Activated CD8-positive, alpha-beta T cell treated with anti-CD3 and anti-CD28 coated beads for 36 hours (primary cell): Measurements from ENCODE around the gene RIC8B. TPM values are rescaled to one million over a fixed set of nuclear protein-coding genes. Genes with fewer than 3 reads are reported as not detected.

ENCODE experiments used
- ATAC-seq: fragments of 200-7000 bp; cut with Tn5 transposase; one replicate; pipeline ENCODE4 v1.10.0; 2021; ENCODE audit warnings: mild to moderate bottlenecking, moderate library complexity
- CTCF ChIA-PET: fragments of 350-600 bp; sonication (Branson Sonifier 250); formaldehyde crosslinking; loops from one replicate; lab custom pipeline; 2021; ENCODE audit warnings: antibody characterized with exemption; lab: Charles Lee
- POLR2A ChIA-PET: fragments of 350-600 bp; sonication (Branson Sonifier 250); formaldehyde crosslinking; loops from one replicate; lab custom pipeline; 2021; ENCODE audit warnings: antibody characterized with exemption; lab: Charles Lee
- DNase-seq: peaks from one replicate; pipeline ENCODE4 v3.0.0-alpha.2; 2020
- H3K27ac Mint-ChIP-seq: one replicate; pipeline ENCODE4 v1.8.0; 2021; ENCODE audit warnings: mild to moderate bottlenecking, mixed read lengths
- H3K27me3 Mint-ChIP-seq: one replicate; pipeline ENCODE4 v1.8.0; 2021; ENCODE audit warnings: mixed read lengths
- H3K36me3 Mint-ChIP-seq: one replicate; pipeline ENCODE4 v1.8.0; 2021; ENCODE audit warnings: low read depth, mixed read lengths
- H3K4me1 Mint-ChIP-seq: one replicate; pipeline ENCODE4 v1.8.0; 2021; ENCODE audit warnings: low read depth, mixed read lengths
- H3K4me3 Mint-ChIP-seq: one replicate; pipeline ENCODE4 v1.8.0; 2021; ENCODE audit warnings: mild to moderate bottlenecking, moderate library complexity, mixed read lengths
- H3K9me3 Mint-ChIP-seq: one replicate; pipeline ENCODE4 v1.8.0; 2021; ENCODE audit warnings: mixed read lengths
- CTCF ChIP-seq: fragments of 200-600 bp; IDR thresholded peaks from one replicate; pipeline ENCODE4 v1.8.0; 2022; ENCODE audit warnings: antibody characterized with exemption, mild to moderate bottlenecking
- intact Hi-C: fragments of 100-400 bp; cut with micrococcal nuclease; formaldehyde crosslinking; loops from one replicate; pipeline ENCODE4 v1.10.0; 2022
- total RNA-seq, 2 experiments: library from RNA; stranded (reverse); gene quantifications; one replicate each; pipeline ENCODE4 v1.2.3, GENCODE V29; 2021

Gene RIC8B
- total RNA-seq, 2 experiments from 2014 or later, result 10.4 to 11.0 TPM

GRCh38 chr12:106889950-106890626 lies 115.6 kb downstream of the RIC8B start:
- intact Hi-C loops, result no loop called here

GRCh38 chr12:106892075-106892474 lies 117.6 kb downstream of the RIC8B start:
- H3K27ac Mint-ChIP-seq, result no peak overlapping the region
- ChIA-PET CTCF (no interaction called here), POLR2A (no interaction called here)
- H3K36me3 Mint-ChIP-seq, result no peaks in the 10 kb centered on the region
- no peak overlapping the region for H3K4me3 Mint-ChIP-seq
- ATAC-seq (no peak), DNase-seq (no peak)
- H3K27me3 Mint-ChIP-seq, result no peaks in the 10 kb centered on the region
- TF ChIP-seq CTCF, result no peak
- no peaks in the 10 kb centered on the region for H3K9me3 Mint-ChIP-seq
- H3K4me1 Mint-ChIP-seq, result peaks cover 4% of the 10 kb centered on the region
- intact Hi-C loops, result no loop called here

More at GRCh38 chr12:106889950-106890626, 115.6 kb downstream of the RIC8B start:
- Mint-ChIP-seq H3K36me3 (no peaks in the 10 kb centered on the region), H3K27ac (no peak overlapping the region), H3K4me1 (no peaks in the 10 kb centered on the region), H3K27me3 (no peaks in the 10 kb centered on the region), H3K4me3 (no peak overlapping the region), H3K9me3 (no peaks in the 10 kb centered on the region)
- ChIA-PET POLR2A (no interaction called here), CTCF (interaction anchor here (1.5 kb wide), 1 partner anchor 30 kb away, joined by 4 read pairs; no protein-coding TSS in a partner anchor)
- TF ChIP-seq CTCF, result no peak
- DNase-seq (no peak), ATAC-seq (no peak)

- intact Hi-C loops, result no loop called here
These were observed 119.0 kb downstream of the RIC8B start for GRCh38 chr12:106893451-106893850.

GRCh38 chr12:106894774-106895173 lies 120.3 kb downstream of the RIC8B start:
- no peak for TF ChIP-seq CTCF
- Mint-ChIP-seq H3K9me3 (no peaks in the 10 kb centered on the region), H3K27ac (no peak overlapping the region), H3K27me3 (no peaks in the 10 kb centered on the region), H3K36me3 (no peaks in the 10 kb centered on the region), H3K4me1 (peaks cover 4% of the 10 kb centered on the region), H3K4me3 (no peak overlapping the region)
- POLR2A ChIA-PET, result no interaction called here
- no peak for DNase-seq
- CTCF ChIA-PET, result interaction anchor here (1.4 to 1.5 kb wide), 2 partner anchors 12 to 25 kb away, joined by 4 to 6 read pairs; no protein-coding TSS in a partner anchor
- intact Hi-C loops, result no loop called here
- ATAC-seq, result no peak

More at GRCh38 chr12:106893451-106893850, 119.0 kb downstream of the RIC8B start:
- no peaks in the 10 kb centered on the region for H3K27me3 Mint-ChIP-seq
- DNase-seq (no peak), ATAC-seq (no peak)
- H3K4me3 Mint-ChIP-seq, result no peak overlapping the region
- no peaks in the 10 kb centered on the region for H3K36me3 Mint-ChIP-seq
- ChIA-PET POLR2A (interaction anchor here (0.7 kb wide), 1 partner anchor 897 kb away, joined by 3 read pairs; no protein-coding TSS in a partner anchor), CTCF (interaction anchor here (1.0 to 1.2 kb wide), 2 partner anchors 9 to 14 kb away, joined by 3 to 5 read pairs; no protein-coding TSS in a partner anchor)
- no peak overlapping the region for H3K27ac Mint-ChIP-seq
- no peaks in the 10 kb centered on the region for H3K9me3 Mint-ChIP-seq
- no peak for TF ChIP-seq CTCF
- peaks cover 4% of the 10 kb centered on the region for H3K4me1 Mint-ChIP-seq

- intact Hi-C loops, result no loop called here
- TF ChIP-seq CTCF, result no peak
- DNase-seq (no peak), ATAC-seq (no peak)
- Mint-ChIP-seq H3K4me1 (peaks cover 4% of the 10 kb centered on the region), H3K9me3 (no peaks in the 10 kb centered on the region), H3K27ac (no peak overlapping the region), H3K27me3 (peaks cover 1% of the 10 kb centered on the region), H3K36me3 (no peaks in the 10 kb centered on the region), H3K4me3 (no peak overlapping the region)
- POLR2A ChIA-PET, result no interaction called here
- CTCF ChIA-PET, result no interaction called here
These were observed 122.1 kb downstream of the RIC8B start for GRCh38 chr12:106896603-106897002.
